OCI-LY3 (cell line): ENCODE data around the gene ZNF827.

Experiments used
- H2AFZ ChIP-seq: fragments of 200-600, 300-600 bp; shearing (Covaris generic); 2 replicates; pipeline ENCODE4 v1.6.0; 2014; ENCODE audit warnings: antibody characterized with exemption, low read depth, low read length
- H3K27ac ChIP-seq: fragments of 200-600, 300-600 bp; sonication (generic); 2 replicates; pipeline ENCODE4 v1.5.1; 2014; ENCODE audit warnings: mild to moderate bottlenecking, low read length, moderate library complexity, mixed read lengths
- H3K27me3 ChIP-seq: fragments of 200-600, 300-600 bp; sonication (generic); 2 replicates; pipeline ENCODE4 v1.6.1; 2014; ENCODE audit warnings: low read depth, low read length, mixed read lengths
- H3K36me3 ChIP-seq: fragments of 200-600, 300-600 bp; sonication (generic); replicated peaks from 2 replicates; pipeline ENCODE3; 2014; ENCODE audit warnings: low read depth, low read length, mixed read lengths
- H3K4me1 ChIP-seq: fragments of 300-600, 200-600 bp; sonication (generic); 2 replicates; pipeline ENCODE4 v1.6.1; 2014; ENCODE audit warnings: low read length, mixed read lengths
- H3K4me2 ChIP-seq: fragments of 200-600, 300-600 bp; sonication (generic); 2 replicates; pipeline ENCODE4 v1.6.1; 2014; ENCODE audit warnings: low read length, mixed read lengths
- H3K4me3 ChIP-seq: fragments of 300-600, 200-600 bp; sonication (generic); 2 replicates; pipeline ENCODE4 v1.5.1; 2014; ENCODE audit warnings: antibody characterized with exemption, mild to moderate bottlenecking, low read length, moderate library complexity
- H3K79me2 ChIP-seq: fragments of 300-600, 200-600 bp; shearing (Covaris generic); 2 replicates; pipeline ENCODE4 v1.6.1; 2014; ENCODE audit warnings: mild to moderate bottlenecking, low read length, mixed read lengths
- H3K9ac ChIP-seq: fragments of 300-600, 200-600 bp; shearing (Covaris generic); 2 replicates; pipeline ENCODE4 v1.6.0; 2014; ENCODE audit warnings: mild to moderate bottlenecking, low read length, moderate library complexity
- H3K9me3 ChIP-seq: fragments of 200-600, 300-600 bp; shearing (Covaris generic); 2 replicates; pipeline ENCODE4 v1.6.1; 2014; ENCODE audit warnings: low read length, mixed read lengths; ENCODE audit not compliant: insufficient read depth
- H4K20me1 ChIP-seq: fragments of 200-600, 300-600 bp; sonication (generic); 2 replicates; pipeline ENCODE4 v1.6.1; 2016; ENCODE audit warnings: low read length, mixed read lengths; ENCODE audit not compliant: insufficient read depth
- CTCF ChIP-seq: fragments of 200-600, 300-600 bp; sonication (generic); IDR thresholded peaks from 2 replicates; pipeline ENCODE4 v1.5.1; 2014; ENCODE audit warnings: antibody characterized with exemption, low read length, low read depth
- EZH2phosphoT487 ChIP-seq: fragments of 200-600 bp; shearing (Covaris generic); IDR thresholded peaks from 2 replicates; pipeline ENCODE4 v1.6.1; 2018; ENCODE audit warnings: antibody characterized with exemption, mixed run types, low read depth

The ZNF827 gene

GRCh38 chr4:145785391-145786008, 153.1 kb downstream of the ZNF827 start:
- H3K36me3 ChIP-seq, result peaks cover 9% of the 10 kb centered on the region
- no peak overlapping the region for H2AFZ ChIP-seq
- no peaks in the 10 kb centered on the region for H3K4me1 ChIP-seq
- no peak overlapping the region for H3K9ac ChIP-seq
- no peaks in the 10 kb centered on the region for H3K27me3 ChIP-seq
- H3K4me2 ChIP-seq, result no peak overlapping the region
- TF ChIP-seq CTCF, result no peak
- TF ChIP-seq EZH2phosphoT487, result no peak
- no peaks in the 10 kb centered on the region for H3K79me2 ChIP-seq
- H4K20me1 ChIP-seq, result no peaks in the 10 kb centered on the region
- H3K4me3 ChIP-seq, result no peak overlapping the region
- no peaks in the 10 kb centered on the region for H3K9me3 ChIP-seq
- H3K27ac ChIP-seq, result no peak overlapping the region

GRCh38 chr4:145784036-145784435, 154.6 kb downstream of the ZNF827 start:
- no peak for TF ChIP-seq EZH2phosphoT487
- TF ChIP-seq CTCF, result no peak
- Histone ChIP-seq H3K4me3 (no peak overlapping the region), H3K79me2 (no peaks in the 10 kb centered on the region), H3K4me2 (no peak overlapping the region), H3K27me3 (no peaks in the 10 kb centered on the region), H2AFZ (no peak overlapping the region), H3K4me1 (no peaks in the 10 kb centered on the region), H3K27ac (no peak overlapping the region), H3K9me3 (no peaks in the 10 kb centered on the region), H3K9ac (no peak overlapping the region), H3K36me3 (peaks cover 13% of the 10 kb centered on the region), H4K20me1 (no peaks in the 10 kb centered on the region)

- Histone ChIP-seq H3K4me1 (no peaks in the 10 kb centered on the region), H2AFZ (no peak overlapping the region), H3K4me2 (no peak overlapping the region), H3K27me3 (no peaks in the 10 kb centered on the region), H3K9ac (no peak overlapping the region), H3K4me3 (no peak overlapping the region), H3K9me3 (no peaks in the 10 kb centered on the region), H4K20me1 (no peaks in the 10 kb centered on the region), H3K79me2 (no peaks in the 10 kb centered on the region), H3K27ac (no peak overlapping the region), H3K36me3 (peaks cover 18% of the 10 kb centered on the region)
- no peak for TF ChIP-seq CTCF
- TF ChIP-seq EZH2phosphoT487, result no peak
These were observed 155.9 kb downstream of the ZNF827 start for GRCh38 chr4:145782756-145783155.

GRCh38 chr4:145781351-145781750, 157.3 kb downstream of the ZNF827 start:
- Histone ChIP-seq H3K9me3 (no peaks in the 10 kb centered on the region), H3K9ac (no peak overlapping the region), H3K4me3 (no peak overlapping the region), H3K27me3 (no peaks in the 10 kb centered on the region), H2AFZ (no peak overlapping the region), H3K4me1 (no peaks in the 10 kb centered on the region), H4K20me1 (no peaks in the 10 kb centered on the region), H3K27ac (no peak overlapping the region), H3K36me3 (peaks cover 18% of the 10 kb centered on the region), H3K4me2 (no peak overlapping the region), H3K79me2 (no peaks in the 10 kb centered on the region)
- no peak for TF ChIP-seq EZH2phosphoT487
- TF ChIP-seq CTCF, result no peak
